ENCODE data around the gene RELCH. TPM values are rescaled to one million over a fixed set of nuclear protein-coding genes. Genes with fewer than 3 reads are reported as not detected.
A peak's percentile ranks its signal among the peaks of the same experiment; 100 is the strongest.

RELCH gene
- total and polyA plus RNA-seq, 8 donors = 4.9 to 85.9 (median 35.8) TPM

- TF ChIP-seq CTCF (IDR thresholded peaks at IDR 0.05) (no peak), POLR2AphosphoS5 (IDR thresholded peaks at IDR 0.05) (no peak), EP300 (IDR thresholded peaks at IDR 0.05) (no peak), POLR2A (IDR thresholded peaks at IDR 0.05) (no peak)
- intact Hi-C loops (cut with DNase I; ENCODE audit: low total_unique reads) = no loop called here
- H3K27ac ChIP-seq = peak overlapping the region in 2 of 5 donors; percentile 7 to 36
- H3K4me3 ChIP-seq = no peak overlapping the region
- H3K36me3 ChIP-seq = no peaks in the 10 kb centered on the region
- 38 to 57% (median 46%) methylated on average over 3 of the region's 3 CpGs for WGBS, 5 donors
- peaks cover 0 to 74% (median 42%) of the 10 kb centered on the region in 4 donors for H3K4me1 ChIP-seq
- no peaks in the 10 kb centered on the region for H3K27me3 ChIP-seq
- no peak for DNase-seq
- no peaks in the 10 kb centered on the region for H3K9me3 ChIP-seq
Measured at GRCh38 chr18:62200121-62200914, 13.3 kb downstream of the RELCH start.

GRCh38 chr18:62201870-62202269 lies 14.8 kb downstream of the RELCH start:
- TF ChIP-seq CTCF (IDR thresholded peaks at IDR 0.05) = no peak
- H3K27me3 ChIP-seq = no peaks in the 10 kb centered on the region
- peaks cover 0 to 59% (median 37%) of the 10 kb centered on the region in 4 donors for H3K4me1 ChIP-seq
- no peaks in the 10 kb centered on the region for H3K36me3 ChIP-seq
- no peak overlapping the region for H3K4me3 ChIP-seq
- H3K27ac ChIP-seq = peak overlapping the region in 3 of 5 donors; percentile 16 to 49 (median 28)
- WGBS, 5 donors = 0 to 64% (median 39%) methylated on average over 1 of the region's 1 CpG
- DNase-seq = peak in 1 of 2 donors; percentile 78
- intact Hi-C loops (cut with DNase I; ENCODE audit: low total_unique reads) = no loop called here
- no peaks in the 10 kb centered on the region for H3K9me3 ChIP-seq

- WGBS, 5 donors = 96 to 99% (median 97%) methylated on average over 4 of the region's 4 CpGs
- intact Hi-C loops (cut with DNase I; ENCODE audit: low total_unique reads) = no loop called here
Measured at GRCh38 chr18:62205824-62206223, 18.8 kb downstream of the RELCH start.

GRCh38 chr18:62206593-62206992 lies 19.5 kb downstream of the RELCH start:
- no peaks in the 10 kb centered on the region for H3K27me3 ChIP-seq

More at GRCh38 chr18:62205824-62206223, 18.8 kb downstream of the RELCH start:
- no peak overlapping the region for H3K27ac ChIP-seq
- TF ChIP-seq POLR2AphosphoS5 (IDR thresholded peaks at IDR 0.05) (no peak), EP300 (IDR thresholded peaks at IDR 0.05) (no peak), CTCF (IDR thresholded peaks at IDR 0.05) (no peak), POLR2A (IDR thresholded peaks at IDR 0.05) (no peak)
- H3K9me3 ChIP-seq = no peaks in the 10 kb centered on the region
- H3K4me3 ChIP-seq = no peak overlapping the region
- peaks cover 0 to 34% (median 20%) of the 10 kb centered on the region in 4 donors for H3K4me1 ChIP-seq
- H3K27me3 ChIP-seq = no peaks in the 10 kb centered on the region
- DNase-seq = no peak
- no peaks in the 10 kb centered on the region for H3K36me3 ChIP-seq

More at GRCh38 chr18:62206593-62206992, 19.5 kb downstream of the RELCH start:
- WGBS, 5 donors = 85 to 99% (median 93%) methylated on average over 4 of the region's 4 CpGs
- no peak for DNase-seq
- Histone ChIP-seq H3K36me3 (peaks cover 0 to 4% (median 4%) of the 10 kb centered on the region in 4 donors), H3K4me3 (no peak overlapping the region), H3K9me3 (no peaks in the 10 kb centered on the region), H3K27ac (no peak overlapping the region), H3K4me1 (peaks cover 0 to 28% (median 15%) of the 10 kb centered on the region in 4 donors)
- no peak for TF ChIP-seq CTCF (IDR thresholded peaks at IDR 0.05)
- no peak for TF ChIP-seq POLR2A (IDR thresholded peaks at IDR 0.05)
- TF ChIP-seq EP300 (IDR thresholded peaks at IDR 0.05) = no peak
- TF ChIP-seq POLR2AphosphoS5 (IDR thresholded peaks at IDR 0.05) = no peak
- intact Hi-C loops (cut with DNase I; ENCODE audit: low total_unique reads) = no loop called here

Measured in stomach (tissue), 9 donors.